Measurements from ENCODE around the gene TCN2. TPM values are rescaled to one million over a fixed set of nuclear protein-coding genes. Genes with fewer than 3 reads are reported as not detected.
"Not testable (repeated sequence)": the region's sequence is repeated elsewhere in the genome, so short reads cannot be mapped to it uniquely, and the experiment has no call there.

TCN2 gene
- total RNA-seq, 4 donors from 2014 or later: 4.9 to 24.2 (median 11.0) TPM

GRCh38 chr22:30564045-30564760 lies 42.8 kb upstream of the TCN2 start:
- no peak overlapping the region for H3K27ac ChIP-seq
- DNase-seq (ENCODE audit: low spot score in 2 of 2): no peak
- no peaks in the 10 kb centered on the region for H3K36me3 ChIP-seq
- H3K4me1 ChIP-seq: no peaks in the 10 kb centered on the region
- no peak overlapping the region for H3K4me3 ChIP-seq
- WGBS: 72% methylated on average over 7 of the region's 8 CpGs
- TF ChIP-seq CTCF (IDR thresholded peaks at IDR 0.05) (no peak), EP300 (IDR thresholded peaks at IDR 0.05) (no peak), POLR2AphosphoS5 (IDR thresholded peaks at IDR 0.05) (no peak), POLR2A (IDR thresholded peaks at IDR 0.05) (no peak)
- H3K27me3 ChIP-seq: no peaks in the 10 kb centered on the region
- H3K9me3 ChIP-seq: no peaks in the 10 kb centered on the region

GRCh38 chr22:30564761-30565119 lies 42.2 kb upstream of the TCN2 start:
- no peaks in the 10 kb centered on the region for H3K27me3 ChIP-seq
- H3K36me3 ChIP-seq: no peaks in the 10 kb centered on the region
- no peaks in the 10 kb centered on the region for H3K9me3 ChIP-seq
- H3K4me1 ChIP-seq: no peaks in the 10 kb centered on the region
- no peak for DNase-seq (ENCODE audit: low spot score in 2 of 2)
- TF ChIP-seq EP300 (IDR thresholded peaks at IDR 0.05) (no peak), POLR2AphosphoS5 (IDR thresholded peaks at IDR 0.05) (no peak), POLR2A (IDR thresholded peaks at IDR 0.05) (no peak), CTCF (IDR thresholded peaks at IDR 0.05) (no peak)
- 39% methylated on average over 3 of the region's 3 CpGs for WGBS
- no peak overlapping the region for H3K27ac ChIP-seq
- no peak overlapping the region for H3K4me3 ChIP-seq

- H3K4me1 ChIP-seq: no peaks in the 10 kb centered on the region
- no peaks in the 10 kb centered on the region for H3K9me3 ChIP-seq
- no peaks in the 10 kb centered on the region for H3K36me3 ChIP-seq
- 88% methylated on average over 3 of the region's 4 CpGs for WGBS
- no peaks in the 10 kb centered on the region for H3K27me3 ChIP-seq
- H3K27ac ChIP-seq: no peak overlapping the region
- no peak for DNase-seq (ENCODE audit: low spot score in 2 of 2)
- H3K4me3 ChIP-seq: no peak overlapping the region
- TF ChIP-seq POLR2A (IDR thresholded peaks at IDR 0.05): no peak
Observed at GRCh38 chr22:30565341-30565740, 41.6 kb upstream of the TCN2 start.

- 69% methylated on average over 7 of the region's 7 CpGs for WGBS
- H3K4me1 ChIP-seq: no peaks in the 10 kb centered on the region
- H3K36me3 ChIP-seq: no peaks in the 10 kb centered on the region
- no peak overlapping the region for H3K4me3 ChIP-seq
- no peak for DNase-seq (ENCODE audit: low spot score in 2 of 2)
- H3K9me3 ChIP-seq: no peaks in the 10 kb centered on the region
- no peak overlapping the region for H3K27ac ChIP-seq
- no peak for TF ChIP-seq POLR2AphosphoS5 (IDR thresholded peaks at IDR 0.05)
- no peak for TF ChIP-seq CTCF (IDR thresholded peaks at IDR 0.05)
- TF ChIP-seq POLR2A (IDR thresholded peaks at IDR 0.05): no peak
- TF ChIP-seq EP300 (IDR thresholded peaks at IDR 0.05): no peak
- no peaks in the 10 kb centered on the region for H3K27me3 ChIP-seq
Observed at GRCh38 chr22:30566125-30566524, 40.8 kb upstream of the TCN2 start.

GRCh38 chr22:30567277-30567676 lies 39.7 kb upstream of the TCN2 start:
- H3K27me3 ChIP-seq; H3K36me3 ChIP-seq; H3K27ac ChIP-seq; H3K9me3 ChIP-seq; DNase-seq (ENCODE audit: low spot score in 2 of 2); H3K4me1 ChIP-seq; H3K4me3 ChIP-seq: not testable (repeated sequence)
- 91% methylated on average over 6 of the region's 6 CpGs for WGBS

- Histone ChIP-seq H3K4me3 (no peak overlapping the region), H3K9me3 (no peaks in the 10 kb centered on the region), H3K36me3 (no peaks in the 10 kb centered on the region), H3K4me1 (no peaks in the 10 kb centered on the region), H3K27me3 (no peaks in the 10 kb centered on the region), H3K27ac (no peak overlapping the region)
- 70% methylated on average over 10 of the region's 10 CpGs for WGBS
- TF ChIP-seq POLR2A (IDR thresholded peaks at IDR 0.05) (no peak), CTCF (IDR thresholded peaks at IDR 0.05) (no peak), EP300 (IDR thresholded peaks at IDR 0.05) (no peak), POLR2AphosphoS5 (IDR thresholded peaks at IDR 0.05) (no peak)
- DNase-seq (ENCODE audit: low spot score in 2 of 2): no peak
Observed at GRCh38 chr22:30568137-30568805, 38.7 kb upstream of the TCN2 start.

All from suprapubic skin (tissue), 4 donors.